Measurements from ENCODE around the gene KCP.
"Not testable (repeated sequence)": the region's sequence is repeated elsewhere in the genome, so short reads cannot be mapped to it uniquely, and the experiment has no call there.

The KCP gene

DNA sequence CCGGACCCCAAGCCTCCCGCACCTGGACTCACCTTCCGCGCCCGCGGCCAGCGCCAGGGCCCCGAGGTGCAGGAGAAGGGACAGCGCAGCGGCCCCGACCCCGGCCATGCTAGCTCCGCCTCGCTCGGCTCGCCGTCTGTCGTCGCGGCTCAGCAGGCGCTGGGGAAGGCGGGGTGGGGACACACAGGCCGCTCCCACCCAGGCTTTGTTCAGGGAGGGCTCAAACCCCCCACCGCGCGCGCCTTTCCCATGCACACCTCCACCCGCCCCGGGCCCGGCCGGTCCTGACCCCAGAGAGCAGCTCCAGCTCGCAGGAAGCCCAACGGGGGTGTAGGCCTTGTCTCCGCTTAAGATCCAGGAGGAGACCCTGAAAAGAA, at the start of gene KCP:
TSS of gene KCP (minus strand) at position 141 of the 377 bp plus-strand sequence. CDS start at position 108, 33 bp downstream.
- no peak for DNase-seq (ENCODE audit: low read depth in 2 of 3, low spot score in 2 of 3)

- DNase-seq (ENCODE audit: low read depth in 2 of 3, low spot score in 2 of 3): no peak
Observed at GRCh38 chr7:128959296-128959695, 48.8 kb upstream of the KCP start.

GRCh38 chr7:128955981-128956380, 45.5 kb upstream of the KCP start:
- DNase-seq (ENCODE audit: low read depth in 2 of 3, low spot score in 2 of 3): no peak

DNA sequence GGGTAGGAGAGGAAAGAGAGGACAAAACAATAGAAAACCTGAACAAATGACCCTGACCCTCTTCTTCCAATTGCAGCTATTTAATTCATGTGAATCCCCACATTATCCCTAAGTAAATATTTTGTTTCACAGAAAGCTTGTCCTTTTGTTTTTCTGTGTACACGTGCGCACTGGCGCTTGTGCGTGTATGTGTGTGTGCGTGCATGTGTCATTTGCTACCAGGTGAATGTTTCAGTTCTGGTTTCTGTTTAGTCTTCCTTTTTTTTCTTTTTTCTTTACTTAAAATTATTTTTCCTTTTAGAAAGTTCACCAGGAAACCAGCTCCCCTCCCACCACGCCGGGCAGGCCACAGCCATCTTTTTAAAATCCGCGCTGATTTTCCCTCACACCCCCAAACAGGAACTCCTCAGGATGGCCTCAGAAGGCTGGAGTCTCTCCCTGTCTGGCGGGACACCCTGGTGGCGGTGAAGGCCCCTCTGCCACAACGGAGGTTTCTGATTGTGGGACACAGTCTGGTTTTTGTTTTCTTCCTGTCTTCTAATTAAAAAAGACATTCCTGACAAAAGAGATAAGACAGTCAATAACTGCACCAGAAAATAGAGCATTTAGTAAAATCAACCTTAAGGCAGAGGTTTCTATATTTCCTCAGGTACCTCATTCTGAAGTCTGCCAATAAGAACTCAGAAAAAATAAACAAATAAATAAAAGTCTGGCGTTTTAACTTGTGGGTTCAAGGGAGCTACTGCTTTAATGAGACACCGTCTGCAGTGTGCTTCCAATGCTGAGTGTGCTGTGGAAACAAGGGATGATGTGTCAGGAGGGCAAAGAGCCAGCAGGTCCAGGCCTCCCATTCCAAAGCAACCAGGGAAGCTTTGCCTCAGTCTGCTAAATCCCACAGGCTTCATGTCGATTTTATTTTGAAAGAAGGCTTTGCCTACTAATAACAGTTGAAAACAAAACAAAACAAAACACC, 44.6 kb upstream of the KCP start:
- DNase-seq (ENCODE audit: low read depth in 2 of 3, low spot score in 2 of 3): no peak

DNA sequence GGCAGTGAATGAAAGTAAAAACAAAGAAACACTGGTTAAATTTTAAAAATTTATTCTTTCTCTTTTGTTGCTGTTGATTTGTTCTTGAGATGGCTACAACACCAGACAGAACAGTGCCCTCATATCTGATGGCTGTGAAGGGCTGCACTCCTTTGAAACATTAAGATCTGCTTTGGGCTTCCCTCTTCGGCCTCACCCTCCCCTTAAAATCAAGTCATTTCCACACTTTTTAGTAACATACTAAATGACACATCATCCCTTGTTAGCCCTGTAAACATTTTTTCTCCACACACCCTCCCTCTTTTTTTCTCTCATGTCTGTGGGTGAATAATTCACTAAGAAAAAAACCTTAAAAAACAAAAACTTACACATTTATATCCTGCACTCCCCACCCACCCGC, 43.6 kb upstream of the KCP start:
- DNase-seq (ENCODE audit: low read depth in 2 of 3, low spot score in 2 of 3): no peak

DNA sequence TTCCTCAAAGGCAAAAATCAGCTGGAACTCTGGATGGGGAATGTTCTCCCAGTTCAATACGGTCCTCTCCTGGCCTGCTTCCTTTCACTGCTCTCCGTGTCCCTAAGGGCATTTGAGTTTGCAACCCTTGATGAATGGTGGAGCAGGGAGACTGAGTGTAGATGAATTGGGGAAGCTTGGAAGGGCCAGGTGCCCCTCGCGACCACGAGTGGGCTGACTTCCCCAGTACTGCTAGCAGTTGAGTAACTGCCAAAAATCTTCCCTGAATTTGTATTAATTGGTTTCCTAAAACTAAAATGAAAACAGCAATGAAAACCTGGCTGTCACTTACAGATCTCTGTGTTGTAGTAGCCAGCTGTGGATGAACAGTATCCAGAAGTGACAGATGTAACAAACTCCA, 40.8 kb upstream of the KCP start:
- DNase-seq (ENCODE audit: low read depth in 2 of 3, low spot score in 2 of 3): no peak

- DNase-seq (ENCODE audit: low read depth in 2 of 3, low spot score in 2 of 3): no peak
Observed at GRCh38 chr7:128948976-128949760, 38.7 kb upstream of the KCP start.

DNA sequence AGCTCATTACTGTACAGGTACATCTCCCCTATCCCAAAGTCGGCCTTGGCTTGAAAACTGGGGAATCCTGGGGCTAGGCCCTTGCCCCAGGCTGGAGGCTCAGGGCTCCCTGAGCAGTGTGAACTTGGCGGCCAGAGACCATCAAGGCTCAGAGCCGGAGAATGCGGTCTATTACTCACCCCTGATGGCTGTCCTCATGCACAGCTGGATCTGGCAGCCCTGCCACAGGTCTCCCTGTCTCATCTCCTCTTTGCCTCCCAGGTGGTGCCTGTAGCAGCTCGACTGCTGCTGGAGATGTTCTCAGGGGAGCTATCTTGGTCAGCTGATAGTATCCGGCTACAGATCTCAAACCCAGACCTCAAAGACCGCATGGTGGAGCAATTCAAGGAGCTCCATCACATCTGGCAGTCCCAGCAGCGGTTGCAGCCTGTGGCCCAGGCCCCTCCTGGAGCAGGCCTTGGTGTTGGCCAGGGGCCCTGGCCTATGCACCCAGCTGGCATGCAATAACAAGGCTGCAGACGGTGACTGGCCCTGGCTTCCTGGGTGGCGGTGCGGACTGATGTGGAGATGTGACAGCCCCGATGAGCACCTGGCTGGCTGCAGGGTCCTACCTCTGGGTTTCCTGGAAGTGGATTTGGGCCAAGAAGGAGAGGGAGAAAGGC, 37.9 kb upstream of the KCP start:
- no peak for DNase-seq (ENCODE audit: low read depth in 2 of 3, low spot score in 2 of 3)

DNA sequence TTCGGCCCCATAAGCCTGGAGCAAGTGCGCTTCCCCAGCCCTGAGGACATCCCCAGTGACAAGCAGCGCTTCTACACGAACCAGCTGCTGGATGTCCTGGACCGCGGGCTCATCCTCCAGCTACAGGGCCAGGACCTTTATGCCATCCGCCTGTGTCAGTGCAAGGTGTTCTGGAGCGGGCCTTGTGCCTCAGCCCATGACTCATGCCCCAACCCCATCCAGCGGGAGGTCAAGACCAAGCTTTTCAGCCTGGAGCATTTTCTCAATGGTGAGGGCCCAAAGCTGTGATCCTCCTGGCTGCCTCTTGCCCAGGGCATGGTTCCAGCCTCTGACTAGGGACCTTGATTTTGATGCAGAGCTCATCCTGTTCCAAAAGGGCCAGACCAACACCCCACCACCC, 37.3 kb upstream of the KCP start:
- no peak for DNase-seq (ENCODE audit: low read depth in 2 of 3, low spot score in 2 of 3)

DNA sequence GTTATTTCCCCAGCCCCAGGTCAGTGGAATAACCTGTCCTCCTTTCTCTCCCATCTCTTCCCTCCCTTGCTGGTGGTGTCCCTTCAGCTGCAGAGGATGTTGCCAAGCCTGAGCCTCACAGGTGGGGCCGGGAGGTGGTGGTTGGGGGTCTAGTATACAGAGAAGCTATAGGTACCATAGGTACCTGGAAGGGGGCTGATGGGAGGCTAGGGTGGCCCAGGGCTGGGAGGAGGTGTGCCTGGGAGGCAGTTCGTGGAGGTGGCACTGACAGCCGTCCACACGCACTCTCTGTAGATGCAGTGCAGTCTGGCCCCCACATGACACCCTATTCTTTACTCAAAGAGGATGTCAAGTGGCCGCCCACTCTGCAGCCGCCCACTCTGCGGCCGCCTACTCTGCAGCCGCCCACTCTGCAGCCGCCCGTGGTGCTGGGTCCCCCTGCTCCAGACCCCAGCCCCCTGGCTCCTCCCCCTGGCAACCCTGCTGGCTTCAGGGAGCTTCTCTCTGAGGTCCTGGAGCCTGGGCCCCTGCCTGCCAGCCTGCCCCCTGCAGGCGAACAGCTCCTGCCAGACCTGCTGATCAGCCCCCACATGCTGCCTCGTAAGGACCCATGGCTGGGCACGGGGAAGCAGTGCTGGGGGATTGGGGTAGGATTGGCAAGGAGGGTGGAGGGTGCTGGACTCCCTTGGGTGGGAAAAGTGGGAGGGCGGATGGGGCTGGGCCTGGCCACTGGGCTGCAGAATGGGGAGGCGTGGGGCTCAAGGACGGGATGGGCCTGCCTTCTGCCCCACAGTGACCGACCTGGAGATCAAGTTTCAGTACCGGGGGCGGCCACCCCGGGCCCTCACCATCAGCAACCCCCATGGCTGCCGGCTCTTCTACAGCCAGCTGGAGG, 36.7 kb upstream of the KCP start:
- DNase-seq (ENCODE audit: low read depth in 2 of 3, low spot score in 2 of 3): no peak

GRCh38 chr7:128945668-128946366, 35.3 kb upstream of the KCP start:
- DNase-seq (ENCODE audit: low read depth in 2 of 3, low spot score in 2 of 3): no peak

DNA sequence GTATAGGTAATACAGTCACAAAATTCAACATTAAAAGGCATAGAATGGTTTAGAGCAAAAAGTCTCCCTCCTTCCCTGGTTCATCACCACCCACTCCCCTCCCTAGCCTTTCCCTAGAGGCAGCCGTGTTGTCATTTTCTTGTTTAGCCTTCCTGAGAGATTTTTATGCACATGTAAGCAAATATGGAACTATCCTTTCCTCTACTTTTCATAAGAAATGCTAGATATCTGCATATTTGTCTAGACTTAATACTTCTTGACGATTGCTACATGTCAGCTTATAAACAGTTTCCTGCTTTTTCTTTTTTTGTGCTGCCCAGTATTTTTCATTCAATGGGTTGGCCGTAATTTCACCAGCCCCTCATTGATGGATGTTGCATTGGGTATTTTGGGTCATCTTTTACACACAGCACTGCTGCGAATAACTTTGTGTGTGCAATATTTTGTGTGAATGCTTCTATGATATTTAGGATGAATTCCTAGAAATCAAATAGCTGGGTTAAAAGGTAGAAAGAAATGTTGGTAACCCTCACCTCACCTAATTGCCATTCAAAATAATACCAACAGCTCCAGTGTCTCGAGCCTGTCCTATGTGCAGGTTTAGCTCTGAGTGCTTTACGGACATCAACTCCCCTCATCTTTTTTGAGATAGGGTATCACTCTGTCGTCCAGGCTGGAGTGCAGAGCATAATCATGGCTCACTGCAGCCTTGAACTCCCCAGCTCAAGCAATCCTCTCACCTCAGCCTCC, 34.2 kb upstream of the KCP start:
- DNase-seq (ENCODE audit: low read depth in 2 of 3, low spot score in 2 of 3): no peak

GRCh38 chr7:128943251-128943650, 32.7 kb upstream of the KCP start:
- DNase-seq (ENCODE audit: low read depth in 2 of 3, low spot score in 2 of 3): not testable (repeated sequence)

GRCh38 chr7:128941946-128942526, 31.5 kb upstream of the KCP start:
- no peak for DNase-seq (ENCODE audit: low read depth in 2 of 3, low spot score in 2 of 3)

DNA sequence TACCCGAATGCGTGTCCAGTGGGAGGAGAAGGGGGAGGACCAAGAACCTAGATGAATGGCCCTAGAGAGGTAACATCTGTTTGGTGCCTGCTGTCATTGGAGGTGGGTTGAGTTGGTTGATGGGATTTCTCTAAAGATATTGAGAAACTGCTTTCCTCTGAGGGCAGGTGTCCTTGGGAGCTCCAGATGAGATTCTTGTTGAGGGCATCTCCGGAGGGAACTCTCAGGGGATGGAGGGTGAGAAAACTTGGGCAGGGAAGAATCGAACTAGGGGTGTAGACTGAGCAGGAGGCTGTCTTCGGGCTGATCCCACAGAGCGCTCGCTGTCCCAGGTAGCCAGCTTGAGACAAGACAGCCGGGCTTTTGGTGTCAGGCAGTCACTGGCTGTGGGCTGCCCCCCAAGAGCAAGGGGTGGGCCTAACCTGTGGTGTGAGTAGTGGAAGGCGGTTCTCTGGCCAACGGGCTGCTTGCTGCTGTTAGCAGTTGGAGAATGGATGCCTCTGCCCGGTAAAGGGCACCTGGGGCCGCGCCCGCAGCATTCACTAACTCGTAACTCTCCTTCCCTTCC, 30.9 kb upstream of the KCP start:
- DNase-seq (ENCODE audit: low read depth in 2 of 3, low spot score in 2 of 3): no peak

DNA sequence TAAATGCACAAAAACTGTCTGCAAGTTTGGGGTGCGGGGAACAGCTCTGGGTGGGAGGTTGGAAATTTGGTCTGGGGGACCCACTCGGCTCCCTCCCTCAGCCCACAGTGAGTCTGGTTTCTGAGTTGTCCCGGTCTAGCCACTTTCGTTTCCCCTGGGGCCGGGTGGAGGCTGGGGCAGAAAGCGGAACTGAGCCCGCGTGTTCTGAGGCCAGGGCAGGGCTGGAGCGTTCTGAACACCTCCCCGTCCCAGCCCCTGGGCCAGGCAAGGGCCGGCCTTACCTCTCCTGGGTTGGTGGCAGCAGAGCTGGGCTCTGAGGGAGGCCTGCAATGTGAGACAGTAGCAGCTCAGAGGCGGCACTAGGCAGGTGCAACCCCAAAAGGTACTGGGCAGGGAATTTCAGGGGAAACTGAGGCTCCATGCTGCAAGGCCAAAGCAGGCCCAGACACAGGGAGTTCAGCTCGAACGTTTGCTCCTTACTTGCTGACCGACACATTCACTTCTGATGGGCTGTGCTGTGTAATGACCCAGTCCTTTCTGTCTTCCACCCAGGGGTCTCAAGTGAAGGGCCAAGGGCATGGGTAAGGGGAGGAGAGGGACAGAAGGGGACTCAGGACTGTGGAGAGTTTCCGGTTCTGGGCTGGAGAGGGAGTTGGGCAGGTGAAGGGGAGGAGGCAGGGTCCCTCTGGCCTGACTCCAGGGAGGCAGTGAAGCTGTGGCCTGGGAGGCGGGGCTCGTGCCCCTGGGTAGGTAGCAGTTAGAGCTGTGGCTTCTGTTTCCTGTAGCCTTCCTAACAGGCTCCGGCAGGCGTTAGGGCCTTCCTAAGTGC, 30.2 kb upstream of the KCP start:
- DNase-seq (ENCODE audit: low read depth in 2 of 3, low spot score in 2 of 3): no peak

GRCh38 chr7:128939861-128940410, 29.4 kb upstream of the KCP start:
- DNase-seq (ENCODE audit: low read depth in 2 of 3, low spot score in 2 of 3): no peak

Data from activated CD8-positive, alpha-beta memory T cell treated with anti-CD3 and anti-CD28 coated beads for 48 hours (primary cell).